ENCODE data around the gene ITGA8.

- TF ChIP-seq GATA2 (IDR thresholded peaks at IDR 0.05; ENCODE audit: low read depth, low read length): no peak
- no peak for TF ChIP-seq GATA3 (IDR thresholded peaks at IDR 0.05; ENCODE audit: low read depth, low read length)
Observed at GRCh38 chr10:15541376-15541775, 178.3 kb downstream of the ITGA8 start.
